Smooth muscle cell (in vitro differentiated cells): Measurements from ENCODE around the gene KCNAB1. TPM values are rescaled to one million over a fixed set of nuclear protein-coding genes. Genes with fewer than 3 reads are reported as not detected.

Experiments
- DNase-seq: peaks from one replicate; lab custom pipeline; 2025; ENCODE audit not compliant: unreplicated experiment; lab: John Stamatoyannopoulos, UW
- H2AFZ ChIP-seq: fragments of 200-600 bp; sonication (generic); 2 replicates; pipeline ENCODE4 v1.6.0; 2016; ENCODE audit warnings: antibody characterized with exemption, low read depth, mild to moderate bottlenecking
- H3F3A ChIP-seq: fragments of 200-600 bp; sonication (generic); 2 replicates; pipeline ENCODE4 v1.6.0; 2017; ENCODE audit warnings: antibody characterized with exemption, low read depth
- H3K27ac ChIP-seq: fragments of 200-600 bp; sonication (generic); 2 replicates; pipeline ENCODE4 v1.5.1; 2016; ENCODE audit warnings: low read depth, mild to moderate bottlenecking
- H3K27me3 ChIP-seq: fragments of 200-600 bp; sonication (generic); 2 replicates; pipeline ENCODE4 v1.6.1; 2016; ENCODE audit warnings: low read depth, mild to moderate bottlenecking
- H3K36me3 ChIP-seq: fragments of 200-600 bp; sonication (generic); 2 replicates; pipeline ENCODE4 v1.5.1; 2016; ENCODE audit warnings: low read depth
- H3K4me1 ChIP-seq: fragments of 200-600 bp; sonication (generic); 2 replicates; pipeline ENCODE4 v1.5.1; 2016; ENCODE audit warnings: low read depth
- H3K4me2 ChIP-seq: fragments of 200-600 bp; sonication (generic); 2 replicates; pipeline ENCODE4 v1.6.0; 2016; ENCODE audit warnings: mild to moderate bottlenecking
- H3K4me3 ChIP-seq: fragments of 200-600 bp; sonication (generic); 2 replicates; pipeline ENCODE4 v1.5.1; 2016; ENCODE audit warnings: mild to moderate bottlenecking
- H3K79me2 ChIP-seq: fragments of 200-600 bp; sonication (generic); 2 replicates; pipeline ENCODE4 v1.6.0; 2016; ENCODE audit warnings: low read depth, mild to moderate bottlenecking
- H3K9ac ChIP-seq: fragments of 200-600 bp; sonication (generic); 2 replicates; pipeline ENCODE4 v1.6.0; 2016; ENCODE audit warnings: low read depth
- H3K9me3 ChIP-seq: fragments of 200-600 bp; sonication (generic); replicated peaks from 2 replicates; pipeline ENCODE4 v1.5.1; 2016; ENCODE audit warnings: low read depth
- H4K20me1 ChIP-seq: fragments of 200-600 bp; sonication (generic); 2 replicates; pipeline ENCODE4 v1.6.0; 2016; ENCODE audit warnings: low read depth
- WGBS: methylation state at CpG from one replicate; pipeline ENCODE4 v1.1.7; 2016; ENCODE audit warnings: low lambda C conversion rate; 5-methylcytosine and 5-hydroxymethylcytosine counted together
- polyA plus RNA-seq: library from polyadenylated mRNA; unstranded; fragments of >200 nt; fragmentation: Nextera tagmentation; extraction: Ambion mirVana; gene quantifications from 2 replicates; pipeline ENCODE4 v1.2.1, GENCODE V29; 2016
- total RNA-seq: library from RNA; depleted of rRNA; stranded (reverse); fragments of >200 nt; gene quantifications from 2 replicates; pipeline ENCODE4 v1.2.3, GENCODE V29; 2014
- TF ChIP-seq, protein P1 (sequence below): fragments of 200-600 bp; sonication (generic); IDR thresholded peaks from 2 replicates; pipeline ENCODE4 v1.5.1; 2017; ENCODE audit warnings: borderline replicate concordance, mild to moderate bottlenecking, antibody characterized with exemption; ENCODE audit not compliant: insufficient read depth, poor library complexity, severe bottlenecking

KCNAB1 gene
- total and polyA plus RNA-seq, 2 experiments from 2014 or later = 0.36 to 1.0 TPM

DNA sequence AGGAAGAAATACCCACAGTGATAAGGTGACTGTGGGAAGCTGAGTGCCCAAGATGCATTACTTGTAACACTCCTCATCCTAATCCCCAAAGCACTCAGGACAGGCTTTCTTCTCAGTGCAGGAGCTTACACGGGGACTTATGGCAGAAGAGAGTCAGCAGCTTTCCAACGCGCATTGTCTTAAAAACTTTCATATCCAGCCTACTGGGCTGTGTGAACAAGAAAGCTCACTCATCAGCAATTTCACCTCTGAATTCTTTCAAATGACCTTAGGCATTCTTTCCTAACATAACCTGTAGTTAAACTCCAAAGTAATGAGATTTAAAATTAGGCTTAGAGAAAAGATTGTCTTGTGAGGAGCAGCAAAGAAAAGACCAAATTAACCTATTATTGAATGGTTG is 132.3 kb downstream of the KCNAB1 start:
- no peak for DNase-seq
- TF ChIP-seq, protein P1, sequence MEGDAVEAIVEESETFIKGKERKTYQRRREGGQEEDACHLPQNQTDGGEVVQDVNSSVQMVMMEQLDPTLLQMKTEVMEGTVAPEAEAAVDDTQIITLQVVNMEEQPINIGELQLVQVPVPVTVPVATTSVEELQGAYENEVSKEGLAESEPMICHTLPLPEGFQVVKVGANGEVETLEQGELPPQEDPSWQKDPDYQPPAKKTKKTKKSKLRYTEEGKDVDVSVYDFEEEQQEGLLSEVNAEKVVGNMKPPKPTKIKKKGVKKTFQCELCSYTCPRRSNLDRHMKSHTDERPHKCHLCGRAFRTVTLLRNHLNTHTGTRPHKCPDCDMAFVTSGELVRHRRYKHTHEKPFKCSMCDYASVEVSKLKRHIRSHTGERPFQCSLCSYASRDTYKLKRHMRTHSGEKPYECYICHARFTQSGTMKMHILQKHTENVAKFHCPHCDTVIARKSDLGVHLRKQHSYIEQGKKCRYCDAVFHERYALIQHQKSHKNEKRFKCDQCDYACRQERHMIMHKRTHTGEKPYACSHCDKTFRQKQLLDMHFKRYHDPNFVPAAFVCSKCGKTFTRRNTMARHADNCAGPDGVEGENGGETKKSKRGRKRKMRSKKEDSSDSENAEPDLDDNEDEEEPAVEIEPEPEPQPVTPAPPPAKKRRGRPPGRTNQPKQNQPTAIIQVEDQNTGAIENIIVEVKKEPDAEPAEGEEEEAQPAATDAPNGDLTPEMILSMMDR = no peak
- Histone ChIP-seq H3K4me3 (no peak overlapping the region), H3F3A (no peaks in the 10 kb centered on the region), H3K79me2 (no peaks in the 10 kb centered on the region), H3K9ac (no peak overlapping the region), H3K4me2 (no peak overlapping the region), H3K36me3 (no peaks in the 10 kb centered on the region), H3K9me3 (no peaks in the 10 kb centered on the region), H3K4me1 (peaks cover 13% of the 10 kb centered on the region), H3K27me3 (no peaks in the 10 kb centered on the region), H4K20me1 (no peaks in the 10 kb centered on the region), H3K27ac (no peak overlapping the region), H2AFZ (no peak overlapping the region)
- 45% methylated on average over 3 of the region's 3 CpGs for WGBS

DNA sequence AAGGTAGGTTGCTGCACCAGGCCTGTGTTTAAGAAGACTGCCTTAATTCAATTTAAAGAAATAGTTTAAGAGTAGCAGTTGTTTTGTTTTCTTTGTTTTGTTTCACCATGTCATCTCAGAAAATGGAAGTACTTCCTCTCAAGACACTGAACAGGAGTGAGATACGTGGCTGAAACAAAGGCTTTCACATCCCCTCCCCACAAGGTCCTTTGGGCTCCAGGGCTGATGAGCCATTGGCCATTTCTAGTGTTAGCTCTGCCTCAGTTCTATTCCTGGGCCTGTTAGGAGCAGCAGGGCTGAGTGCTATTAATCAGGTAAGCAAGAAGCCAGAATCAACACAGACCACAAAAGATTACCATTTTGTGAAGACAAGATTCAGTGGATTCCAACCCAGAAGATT is 132.8 kb downstream of the KCNAB1 start:
- TF ChIP-seq, protein P1 = no peak
- H3K36me3 ChIP-seq = no peaks in the 10 kb centered on the region
- no peak overlapping the region for H3K27ac ChIP-seq
- peaks cover 13% of the 10 kb centered on the region for H3K4me1 ChIP-seq
- H3K27me3 ChIP-seq = no peaks in the 10 kb centered on the region
- H3K9me3 ChIP-seq = no peaks in the 10 kb centered on the region
- no peak overlapping the region for H3K4me3 ChIP-seq
- no peak overlapping the region for H2AFZ ChIP-seq
- no peaks in the 10 kb centered on the region for H3F3A ChIP-seq
- no peak overlapping the region for H3K4me2 ChIP-seq
- no peaks in the 10 kb centered on the region for H4K20me1 ChIP-seq
- no peak for DNase-seq
- 80% methylated on average over 1 of the region's 1 CpG for WGBS
- no peaks in the 10 kb centered on the region for H3K79me2 ChIP-seq
- no peak overlapping the region for H3K9ac ChIP-seq

DNA sequence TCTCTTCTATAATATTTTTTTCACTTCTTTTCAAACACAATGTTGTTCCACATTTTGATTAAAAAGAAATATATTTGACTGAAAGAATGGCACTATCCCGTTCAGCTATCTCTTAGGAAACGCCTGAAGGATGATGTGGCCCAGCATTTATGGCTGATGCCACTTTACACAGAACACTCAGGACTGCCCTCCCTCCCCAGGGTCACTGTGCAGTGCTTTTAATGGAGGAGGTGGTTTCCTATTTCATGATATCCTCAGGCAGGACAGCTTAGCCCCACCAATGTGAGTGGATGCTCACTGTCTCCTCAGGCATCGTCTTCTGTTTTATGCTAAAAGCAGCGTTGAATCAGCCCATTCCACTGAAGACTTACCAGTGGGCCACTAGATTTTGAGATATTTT is 135.9 kb downstream of the KCNAB1 start:
- H3K4me2 ChIP-seq = no peak overlapping the region
- 42% methylated on average over 4 of the region's 4 CpGs for WGBS
- no peaks in the 10 kb centered on the region for H3K36me3 ChIP-seq
- no peak overlapping the region for H3K9ac ChIP-seq
- TF ChIP-seq, protein P1 = no peak
- H3K27me3 ChIP-seq = no peaks in the 10 kb centered on the region
- H3K4me3 ChIP-seq = no peak overlapping the region
- no peaks in the 10 kb centered on the region for H3F3A ChIP-seq
- H4K20me1 ChIP-seq = no peaks in the 10 kb centered on the region
- H3K4me1 ChIP-seq = peaks cover 13% of the 10 kb centered on the region
- H2AFZ ChIP-seq = peak overlapping the region; percentile 1
- H3K9me3 ChIP-seq = no peaks in the 10 kb centered on the region
- no peaks in the 10 kb centered on the region for H3K79me2 ChIP-seq
- no peak for DNase-seq
- no peak overlapping the region for H3K27ac ChIP-seq

DNA sequence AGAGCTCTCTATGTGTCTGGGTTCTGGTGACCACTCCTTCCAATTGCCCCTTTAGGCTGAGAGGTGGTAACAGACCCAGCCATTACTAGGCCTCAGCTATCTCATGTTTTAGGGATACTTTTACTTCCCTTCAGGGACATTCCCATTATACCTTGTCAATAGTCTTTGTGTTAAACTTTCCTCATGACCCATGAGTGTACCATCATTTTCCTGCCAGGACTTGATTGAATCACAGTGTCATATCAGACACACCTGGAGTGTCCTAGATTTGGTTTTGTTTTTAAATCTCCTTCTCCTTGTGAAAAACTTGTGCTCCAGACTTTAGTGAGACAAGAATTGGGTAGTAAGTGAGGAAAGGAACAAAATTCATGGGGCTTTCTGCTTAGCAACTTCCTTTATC is 136.6 kb downstream of the KCNAB1 start:
- no peak overlapping the region for H3K27ac ChIP-seq

More for the DNA sequence above, 136.6 kb downstream of the KCNAB1 start:
- Histone ChIP-seq H3K4me1 (peaks cover 13% of the 10 kb centered on the region), H3K4me2 (no peak overlapping the region), H3K9me3 (no peaks in the 10 kb centered on the region), H3K79me2 (no peaks in the 10 kb centered on the region), H4K20me1 (no peaks in the 10 kb centered on the region), H3K36me3 (no peaks in the 10 kb centered on the region), H2AFZ (no peak overlapping the region), H3F3A (no peaks in the 10 kb centered on the region), H3K4me3 (no peak overlapping the region), H3K27me3 (no peaks in the 10 kb centered on the region), H3K9ac (no peak overlapping the region)
- TF ChIP-seq, protein P1 = no peak
- no peak for DNase-seq
